ENCODE results near the gene RIN1.

The RIN1 gene

DNA sequence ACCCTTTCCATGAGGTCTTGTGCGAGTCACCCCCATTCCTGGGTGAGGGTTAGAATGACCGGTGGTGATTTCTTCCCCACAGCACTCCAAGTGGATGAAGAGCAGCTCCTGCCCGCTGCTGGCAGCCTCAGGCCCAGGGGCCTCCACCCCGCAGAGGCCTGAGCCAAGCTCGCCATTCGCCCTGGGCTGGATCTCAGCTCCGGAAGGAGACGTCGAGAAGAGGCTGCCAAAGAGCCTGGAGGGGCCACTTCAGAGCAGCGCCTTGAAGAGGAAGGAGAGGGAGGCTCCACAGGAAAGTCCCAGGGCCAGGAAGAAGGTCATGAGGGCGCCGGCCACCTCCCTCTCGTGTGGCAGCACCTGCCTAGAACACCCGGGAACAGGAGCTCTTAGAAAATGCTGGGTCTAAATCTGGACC lies 27.0 kb upstream of the RIN1 start:
- no peak overlapping the region for H3K4me3 ChIP-seq (ENCODE audit: low read length, poor library complexity, severe bottlenecking)
- no peak overlapping the region for H3K4me2 ChIP-seq (ENCODE audit: low read depth, low read length, poor library complexity, severe bottlenecking)
- H3K36me3 ChIP-seq (ENCODE audit: insufficient read depth, low read length) = no peaks in the 10 kb centered on the region
- H3K79me2 ChIP-seq (ENCODE audit: insufficient read depth, low read length) = no peaks in the 10 kb centered on the region
- no peaks in the 10 kb centered on the region for H3F3A ChIP-seq (ENCODE audit: low read depth)
- no peaks in the 10 kb centered on the region for H4K20me1 ChIP-seq (ENCODE audit: insufficient read depth, low read length, poor library complexity, severe bottlenecking)
- no peak for TF ChIP-seq EZH2phosphoT487 (IDR thresholded peaks at IDR 0.05; ENCODE audit: borderline replicate concordance)
- TF ChIP-seq, protein P1, sequence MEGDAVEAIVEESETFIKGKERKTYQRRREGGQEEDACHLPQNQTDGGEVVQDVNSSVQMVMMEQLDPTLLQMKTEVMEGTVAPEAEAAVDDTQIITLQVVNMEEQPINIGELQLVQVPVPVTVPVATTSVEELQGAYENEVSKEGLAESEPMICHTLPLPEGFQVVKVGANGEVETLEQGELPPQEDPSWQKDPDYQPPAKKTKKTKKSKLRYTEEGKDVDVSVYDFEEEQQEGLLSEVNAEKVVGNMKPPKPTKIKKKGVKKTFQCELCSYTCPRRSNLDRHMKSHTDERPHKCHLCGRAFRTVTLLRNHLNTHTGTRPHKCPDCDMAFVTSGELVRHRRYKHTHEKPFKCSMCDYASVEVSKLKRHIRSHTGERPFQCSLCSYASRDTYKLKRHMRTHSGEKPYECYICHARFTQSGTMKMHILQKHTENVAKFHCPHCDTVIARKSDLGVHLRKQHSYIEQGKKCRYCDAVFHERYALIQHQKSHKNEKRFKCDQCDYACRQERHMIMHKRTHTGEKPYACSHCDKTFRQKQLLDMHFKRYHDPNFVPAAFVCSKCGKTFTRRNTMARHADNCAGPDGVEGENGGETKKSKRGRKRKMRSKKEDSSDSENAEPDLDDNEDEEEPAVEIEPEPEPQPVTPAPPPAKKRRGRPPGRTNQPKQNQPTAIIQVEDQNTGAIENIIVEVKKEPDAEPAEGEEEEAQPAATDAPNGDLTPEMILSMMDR (conservative IDR thresholded peaks at IDR 0.05; ENCODE audit: low read length) = no peak
- no peaks in the 10 kb centered on the region for H3K9me3 ChIP-seq (ENCODE audit: insufficient read depth, low read depth, low read length)
- no peaks in the 10 kb centered on the region for H3K4me1 ChIP-seq (ENCODE audit: insufficient read depth, low read length, poor library complexity, severe bottlenecking)
- no peaks in the 10 kb centered on the region for H3K27me3 ChIP-seq (ENCODE audit: insufficient read depth, low read length, poor library complexity, severe bottlenecking)
- no peak overlapping the region for H2AFZ ChIP-seq (ENCODE audit: low read length)
- no peaks in the 10 kb centered on the region for H3K9me2 ChIP-seq (replicated peaks; ENCODE audit: low read depth, low read length)
- no peak overlapping the region for H3K9ac ChIP-seq (ENCODE audit: low read depth, low read length, poor library complexity, severe bottlenecking)

DNA sequence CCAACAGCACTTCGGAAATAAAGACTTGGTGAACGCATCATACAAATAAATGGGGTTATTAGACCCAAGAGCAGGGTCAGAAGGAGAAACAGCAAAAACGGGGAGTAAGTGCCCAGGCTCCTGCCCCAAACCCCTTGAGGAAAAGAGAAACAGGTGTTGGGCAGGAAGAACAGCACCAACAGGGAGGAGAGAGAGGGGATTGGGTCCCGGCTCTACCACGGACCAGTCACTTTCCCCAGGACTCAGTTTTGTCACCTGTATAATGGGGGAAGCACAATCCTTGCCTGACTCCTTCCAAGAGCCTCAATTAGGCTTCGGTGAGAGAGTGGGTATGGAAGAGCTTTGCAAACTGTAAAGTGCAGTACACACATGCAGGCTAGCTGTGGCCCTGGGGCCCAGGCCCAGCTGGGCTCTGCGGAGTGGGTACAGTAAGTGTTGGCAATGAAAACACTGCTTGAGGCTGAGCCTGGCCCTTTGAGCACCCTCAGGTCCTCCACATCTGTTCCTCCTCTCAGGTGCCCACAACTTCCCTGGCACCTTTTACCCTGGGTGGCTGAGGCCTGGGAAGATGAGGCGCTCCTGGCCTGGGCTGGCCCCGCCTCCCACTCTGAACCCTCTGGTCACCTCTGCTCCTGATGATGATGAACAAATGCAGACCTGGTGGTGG lies 26.4 kb upstream of the RIN1 start:
- Histone ChIP-seq H2AFZ (ENCODE audit: low read length) (no peak overlapping the region), H3K9me2 (replicated peaks; ENCODE audit: low read depth, low read length) (no peaks in the 10 kb centered on the region), H3K9ac (ENCODE audit: low read depth, low read length, poor library complexity, severe bottlenecking) (no peak overlapping the region), H3K4me1 (ENCODE audit: insufficient read depth, low read length, poor library complexity, severe bottlenecking) (no peaks in the 10 kb centered on the region), H3K4me2 (ENCODE audit: low read depth, low read length, poor library complexity, severe bottlenecking) (no peak overlapping the region), H3K27me3 (ENCODE audit: insufficient read depth, low read length, poor library complexity, severe bottlenecking) (no peaks in the 10 kb centered on the region), H4K20me1 (ENCODE audit: insufficient read depth, low read length, poor library complexity, severe bottlenecking) (no peaks in the 10 kb centered on the region), H3K4me3 (ENCODE audit: low read length, poor library complexity, severe bottlenecking) (no peak overlapping the region), H3K36me3 (ENCODE audit: insufficient read depth, low read length) (no peaks in the 10 kb centered on the region), H3K79me2 (ENCODE audit: insufficient read depth, low read length) (no peaks in the 10 kb centered on the region), H3K9me3 (ENCODE audit: insufficient read depth, low read depth, low read length) (no peaks in the 10 kb centered on the region), H3F3A (ENCODE audit: low read depth) (no peaks in the 10 kb centered on the region)
- no peak for TF ChIP-seq EZH2phosphoT487 (IDR thresholded peaks at IDR 0.05; ENCODE audit: borderline replicate concordance)
- TF ChIP-seq, protein P1 (conservative IDR thresholded peaks at IDR 0.05; ENCODE audit: low read length) = no peak

DNA sequence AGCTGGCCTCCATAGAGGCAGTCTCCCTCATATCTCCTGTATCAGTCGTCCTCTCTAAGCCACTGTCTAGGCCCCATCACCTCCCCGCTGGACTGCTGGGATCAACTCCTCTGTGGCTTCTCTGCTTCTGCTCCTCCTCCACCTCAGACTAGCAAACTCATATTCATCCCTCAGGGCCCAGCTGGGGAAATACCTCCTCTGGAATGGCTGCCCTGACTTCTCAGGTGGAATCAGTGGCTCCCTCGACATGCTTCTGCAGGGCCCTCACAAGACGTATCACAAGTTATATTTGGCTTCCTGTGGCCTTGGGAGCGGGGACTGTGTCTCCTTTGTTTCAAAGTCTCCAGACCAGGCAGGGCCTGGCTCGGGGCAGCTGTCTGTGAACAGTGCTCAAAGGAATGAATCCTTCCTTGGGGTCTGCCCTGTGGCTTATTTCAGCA lies 25.3 kb upstream of the RIN1 start:
- Histone ChIP-seq H4K20me1 (ENCODE audit: insufficient read depth, low read length, poor library complexity, severe bottlenecking) (no peaks in the 10 kb centered on the region), H3F3A (ENCODE audit: low read depth) (no peaks in the 10 kb centered on the region), H3K36me3 (ENCODE audit: insufficient read depth, low read length) (no peaks in the 10 kb centered on the region), H3K4me3 (ENCODE audit: low read length, poor library complexity, severe bottlenecking) (no peak overlapping the region), H2AFZ (ENCODE audit: low read length) (no peak overlapping the region), H3K4me1 (ENCODE audit: insufficient read depth, low read length, poor library complexity, severe bottlenecking) (no peaks in the 10 kb centered on the region), H3K4me2 (ENCODE audit: low read depth, low read length, poor library complexity, severe bottlenecking) (no peak overlapping the region), H3K27me3 (ENCODE audit: insufficient read depth, low read length, poor library complexity, severe bottlenecking) (no peaks in the 10 kb centered on the region), H3K79me2 (ENCODE audit: insufficient read depth, low read length) (no peaks in the 10 kb centered on the region), H3K9ac (ENCODE audit: low read depth, low read length, poor library complexity, severe bottlenecking) (no peak overlapping the region), H3K9me2 (replicated peaks; ENCODE audit: low read depth, low read length) (no peaks in the 10 kb centered on the region), H3K9me3 (ENCODE audit: insufficient read depth, low read depth, low read length) (no peaks in the 10 kb centered on the region)
- TF ChIP-seq, protein P1 (conservative IDR thresholded peaks at IDR 0.05; ENCODE audit: low read length) = no peak
- TF ChIP-seq EZH2phosphoT487 (IDR thresholded peaks at IDR 0.05; ENCODE audit: borderline replicate concordance) = no peak

All from Loucy (cell line).